Suppressor macrophage treated with lipopolysaccharide for 1 hour (primary cell): ENCODE data around the gene ADIPOR1.
"Not testable (repeated sequence)": the region's sequence is repeated elsewhere in the genome, so short reads cannot be mapped to it uniquely, and the experiment has no call there.

ENCODE experiments used
- DNase-seq, 3 donors: peaks; one replicate each; pipeline ENCODE4 v3.0.0-alpha.2; 2020 to 2022

ADIPOR1 gene

DNA sequence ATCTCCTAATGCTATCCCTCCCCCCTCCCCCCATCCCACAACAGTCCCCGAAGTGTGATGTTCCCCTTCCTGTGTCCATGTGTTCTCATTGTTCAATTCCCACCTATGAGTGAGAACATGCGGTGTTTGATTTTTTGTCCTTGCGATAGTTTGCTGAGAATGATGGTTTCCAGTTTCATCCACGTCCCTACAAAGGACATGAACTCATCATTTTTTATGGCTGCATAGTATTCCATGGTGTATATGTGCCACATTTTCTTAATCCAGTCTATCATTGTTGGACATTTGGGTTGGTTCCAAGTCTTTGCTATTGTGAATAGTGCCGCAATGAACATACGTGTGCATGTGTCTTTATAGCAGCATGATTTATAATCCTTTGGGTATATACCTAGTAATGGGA lies 21.7 kb downstream of the ADIPOR1 start:
- DNase-seq: not testable (repeated sequence)

DNA sequence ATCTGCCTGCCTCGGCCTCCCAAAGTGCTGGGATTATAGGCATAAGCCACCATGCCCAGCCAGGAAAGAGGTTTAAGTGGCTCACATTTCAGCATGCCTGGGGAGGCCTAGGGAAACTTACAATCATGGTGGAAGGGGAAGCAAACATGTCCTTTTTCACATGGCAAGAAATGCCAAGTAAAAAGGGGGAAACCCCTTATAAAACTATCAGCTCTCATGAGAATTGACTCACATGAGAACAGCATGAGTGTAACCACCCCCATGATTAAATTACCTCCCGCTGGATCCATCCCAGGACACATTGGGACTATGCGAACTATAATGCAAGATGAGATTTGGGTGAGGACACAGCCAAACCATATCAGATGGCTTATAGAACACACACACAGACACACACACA lies 22.3 kb downstream of the ADIPOR1 start:
- DNase-seq: peak; percentile 39 to 65 (median 53)

DNA sequence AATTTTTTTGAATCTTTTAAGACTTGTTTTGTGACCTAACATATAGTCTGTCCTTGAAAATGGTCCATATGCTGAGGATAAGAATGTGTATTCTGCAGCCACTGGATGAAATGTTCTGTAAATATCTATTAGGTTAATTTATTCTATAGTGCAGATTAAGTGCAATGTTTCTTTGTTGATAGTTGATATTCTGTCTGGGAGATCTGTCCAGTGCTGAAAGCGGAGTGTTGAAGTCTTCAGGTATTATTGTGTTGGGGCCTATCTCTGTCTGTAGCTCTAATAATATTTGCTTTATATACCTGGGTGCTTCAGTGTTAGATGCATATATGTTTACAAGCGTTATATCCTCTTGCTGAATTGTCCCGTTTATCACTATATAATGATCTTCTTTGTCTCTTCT lies 23.4 kb downstream of the ADIPOR1 start:
- DNase-seq: no peak

DNA sequence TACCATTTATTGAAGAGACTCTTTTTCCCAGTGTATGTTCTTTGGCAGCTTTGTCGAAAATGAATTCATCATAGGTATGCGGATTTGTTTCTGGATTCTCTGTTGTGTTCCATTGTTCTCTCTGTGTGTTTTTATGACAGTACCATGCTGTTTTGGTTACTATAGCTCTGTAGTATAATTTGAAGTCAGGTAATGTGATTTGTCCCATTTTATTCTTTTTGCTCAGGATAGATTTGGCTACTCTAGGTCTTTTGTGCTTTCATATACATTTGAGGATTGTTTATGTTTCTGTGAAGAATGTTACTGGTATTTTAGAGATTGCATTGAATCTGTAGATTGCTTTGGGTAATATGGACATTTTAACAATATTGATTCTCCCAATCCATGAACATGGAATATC lies 25.6 kb downstream of the ADIPOR1 start:
- no peak for DNase-seq

DNA sequence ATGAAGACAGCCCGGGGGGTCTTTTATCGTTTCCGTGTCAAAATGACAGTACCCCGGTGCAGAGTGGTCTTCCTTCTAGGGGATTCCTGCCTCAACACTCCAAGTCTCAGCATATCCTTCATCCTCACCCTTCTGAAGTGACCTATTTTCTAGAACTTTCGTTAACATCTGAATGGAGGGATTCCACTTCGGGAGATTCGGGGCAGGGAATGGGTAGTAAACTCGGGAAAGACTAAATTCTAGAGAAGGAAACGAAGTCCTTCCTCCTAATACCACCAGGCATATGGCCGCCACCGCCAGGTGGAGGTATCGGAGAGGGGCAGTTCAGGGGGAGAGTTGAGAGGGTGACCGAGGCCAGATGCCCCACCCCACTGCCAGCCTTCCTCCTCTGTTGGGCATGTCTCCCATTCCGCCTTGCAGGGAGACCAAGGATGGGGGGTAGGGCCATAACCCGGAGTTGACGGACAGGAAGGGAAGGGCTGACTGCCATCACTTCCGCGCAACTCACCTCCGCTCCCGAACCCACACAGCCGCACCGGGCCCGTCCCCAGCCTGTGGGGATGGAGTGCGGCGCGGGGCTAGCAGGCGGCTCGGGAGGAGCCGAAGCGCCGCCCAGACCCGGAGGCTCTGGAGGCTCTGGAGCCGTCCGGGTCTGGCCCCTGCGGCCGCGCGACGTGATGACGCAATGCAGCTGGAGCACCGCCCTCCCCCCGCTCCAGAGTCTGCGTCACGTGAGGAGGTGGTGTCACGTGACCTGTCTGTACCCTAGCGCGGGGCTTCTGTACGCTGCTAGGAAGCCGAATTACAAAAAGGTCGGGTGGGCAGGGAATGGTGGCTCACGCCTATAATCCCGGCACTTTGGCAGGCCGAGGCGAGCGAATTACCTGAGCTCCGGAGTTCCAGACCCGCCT lies 31.3 kb downstream of the ADIPOR1 start, which contains the start of gene KLHL12:
KLHL12 (minus strand) TSS at position 654 of the 911 bp plus-strand sequence. CDS start 2,072 bp downstream, outside the sequence.
- DNase-seq: peak; percentile 96 to 98 (median 98)

DNA sequence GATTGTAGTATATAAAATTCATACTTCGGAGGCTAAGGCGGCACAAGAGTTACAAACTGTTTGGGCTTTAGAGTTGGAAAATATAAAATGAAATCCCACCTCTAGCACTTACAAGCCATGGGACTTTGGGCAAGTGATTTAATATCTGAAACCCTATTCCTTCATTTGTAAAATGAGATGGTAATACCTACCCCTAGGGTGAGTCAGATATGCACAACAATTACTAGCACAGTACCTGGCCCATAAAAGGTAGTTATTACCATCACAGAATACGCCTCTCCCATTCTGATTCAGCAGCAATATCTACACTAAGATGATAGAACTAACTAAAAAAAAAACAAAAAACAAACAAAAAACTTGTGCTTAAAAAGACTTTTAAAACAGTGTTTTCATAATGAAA lies 34.6 kb downstream of the ADIPOR1 start:
- no peak for DNase-seq

DNA sequence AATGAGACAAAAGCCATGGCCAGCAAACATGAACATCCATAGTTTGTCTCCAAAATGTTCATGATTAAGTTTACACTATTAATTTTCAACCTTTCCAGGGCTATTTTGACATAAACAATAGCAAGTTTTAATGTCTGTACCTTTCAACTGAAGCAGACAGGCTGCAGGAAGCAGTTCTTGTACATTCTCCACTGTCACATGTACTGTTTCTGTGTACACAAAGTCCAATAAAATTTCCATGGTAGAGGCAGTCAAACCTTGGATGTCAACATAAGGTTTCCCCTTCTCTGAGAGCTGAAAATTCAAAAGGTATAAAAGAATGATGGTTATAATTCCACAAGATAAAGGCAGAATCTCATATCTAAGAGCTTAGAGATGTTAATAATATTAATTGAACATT lies 38.5 kb downstream of the ADIPOR1 start:
- DNase-seq: no peak

DNA sequence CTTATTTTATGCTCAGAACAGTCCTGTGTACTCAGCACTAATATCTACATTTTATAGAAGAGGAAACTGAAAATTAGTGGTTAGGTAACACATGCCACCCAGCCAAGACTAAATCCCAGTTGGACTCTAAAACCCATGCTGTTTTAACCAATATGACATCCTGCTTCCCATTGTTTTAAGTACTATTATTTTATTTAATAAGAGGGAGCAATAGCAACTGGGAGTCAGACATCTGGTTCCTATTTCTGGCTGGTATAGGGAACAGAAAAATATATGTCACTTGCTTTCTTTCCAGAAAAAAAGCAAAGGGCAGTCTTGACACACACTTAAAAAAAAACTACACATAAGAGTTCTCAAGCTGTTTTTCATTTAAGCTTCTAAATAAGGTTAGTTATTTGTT lies 43.0 kb downstream of the ADIPOR1 start:
- no peak for DNase-seq

DNA sequence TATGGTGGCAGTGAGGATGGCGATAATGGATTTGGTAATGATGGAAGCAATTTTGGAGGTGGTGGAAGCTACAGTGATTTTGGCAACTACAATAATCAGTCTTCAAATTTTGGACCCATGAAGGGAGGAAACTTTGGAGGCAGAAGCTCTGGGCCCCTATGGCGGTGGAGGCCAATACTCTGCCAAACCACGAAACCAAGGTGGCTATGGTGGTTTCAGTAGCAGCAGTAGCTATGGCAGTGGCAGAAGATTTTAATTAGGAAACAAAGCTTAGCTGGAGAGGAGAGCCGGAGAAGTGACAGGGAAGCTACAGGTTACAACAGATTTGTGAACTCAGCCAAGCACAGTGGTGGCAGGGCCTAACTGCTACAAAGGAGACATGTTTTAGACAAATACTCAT lies 45.6 kb downstream of the ADIPOR1 start:
- DNase-seq: not testable (repeated sequence)

DNA sequence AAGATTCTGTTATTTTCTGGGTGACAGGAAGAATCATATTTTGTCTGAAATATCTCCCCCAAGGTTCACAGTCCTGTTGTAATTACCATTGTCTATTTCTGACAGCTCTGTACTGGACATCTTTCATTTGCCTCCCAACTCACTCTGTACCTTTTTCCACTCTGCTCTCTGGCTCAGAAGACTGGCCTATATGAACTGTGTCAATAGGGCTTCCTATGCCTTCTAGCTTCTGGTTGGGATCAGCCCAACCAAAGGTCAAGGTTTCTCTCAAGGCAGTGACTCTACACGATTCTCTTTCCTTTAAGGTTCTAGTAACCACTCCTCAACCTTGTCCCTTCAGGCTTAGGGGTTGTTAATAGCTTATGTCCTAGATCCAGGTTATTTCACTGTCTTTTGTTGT lies 48.6 kb downstream of the ADIPOR1 start:
- no peak for DNase-seq

DNA sequence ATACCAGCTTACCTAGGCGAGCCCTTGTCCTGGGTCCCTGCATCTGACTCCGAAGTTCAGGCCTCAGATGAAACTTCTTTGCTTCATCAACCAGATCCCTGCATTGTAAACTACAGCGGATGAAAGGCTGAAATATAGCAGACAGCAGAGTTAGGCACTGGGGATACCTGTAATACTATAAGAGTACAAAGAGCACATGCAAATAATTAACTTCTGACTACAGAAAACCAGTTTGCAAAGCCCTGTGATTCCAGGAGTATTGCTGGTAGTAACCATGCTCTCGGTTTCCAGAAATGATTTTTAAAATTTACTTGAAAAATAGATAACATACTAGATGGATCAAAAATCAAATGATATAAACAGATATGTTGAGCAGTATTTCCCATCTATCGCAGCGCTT lies 49.1 kb downstream of the ADIPOR1 start:
- DNase-seq: no peak

DNA sequence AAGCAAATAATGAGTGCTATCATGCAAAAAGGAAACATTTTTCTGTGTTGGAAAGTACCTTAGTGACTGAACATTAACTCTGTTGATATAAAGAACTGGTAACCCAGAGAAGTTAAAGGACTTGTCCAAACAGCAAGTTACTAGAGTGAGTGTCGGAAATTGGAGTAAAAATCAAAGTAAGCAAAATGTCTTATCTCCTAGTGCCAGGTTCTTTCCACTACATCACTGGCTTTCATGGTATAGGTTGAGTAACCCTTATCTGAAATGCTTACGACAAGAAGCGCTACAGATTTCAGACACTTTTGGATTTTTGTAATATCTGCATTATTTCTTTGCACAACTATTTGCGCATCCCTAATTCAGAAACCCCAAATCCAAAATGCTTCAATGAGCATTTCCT lies 52.8 kb downstream of the ADIPOR1 start:
- DNase-seq: no peak

DNA sequence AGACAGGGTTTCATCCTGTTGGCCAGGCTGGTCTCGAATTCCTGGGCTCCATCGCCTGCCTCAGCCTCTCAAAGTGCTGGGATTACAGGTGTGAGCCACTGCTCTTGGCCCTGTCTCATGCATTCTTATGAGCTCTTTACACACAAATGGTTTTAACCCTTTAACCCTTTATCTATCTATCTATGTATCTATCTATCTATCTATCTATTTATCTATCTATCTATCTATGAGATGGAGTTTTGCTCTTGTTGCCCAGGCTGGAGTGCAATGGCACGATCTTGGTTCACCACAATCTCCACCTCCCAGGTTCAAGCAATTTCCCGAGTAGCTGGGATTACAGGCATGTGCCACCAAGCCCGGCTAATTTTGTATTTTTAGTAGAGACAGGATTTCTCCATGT lies 54.3 kb downstream of the ADIPOR1 start:
- not testable (repeated sequence) for DNase-seq

DNA sequence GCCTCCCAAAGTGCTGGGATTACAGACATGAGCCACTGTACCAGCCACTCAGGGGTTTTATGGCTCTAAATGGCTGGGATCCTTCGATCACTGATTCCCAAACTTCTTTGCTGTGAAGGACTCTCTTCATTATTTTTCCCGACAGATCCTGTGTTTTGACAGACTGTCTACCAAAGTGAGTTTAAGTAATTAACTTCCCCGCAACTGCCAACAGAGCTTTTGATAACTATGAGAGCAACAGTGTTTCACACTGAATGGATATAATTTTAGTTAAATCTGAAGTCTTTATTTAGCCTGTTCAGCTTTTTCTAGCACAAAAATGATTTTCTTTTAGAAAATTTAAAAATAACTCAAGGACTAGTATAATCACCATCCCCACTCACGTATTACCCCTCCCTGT lies 56.6 kb downstream of the ADIPOR1 start:
- DNase-seq: no peak

DNA sequence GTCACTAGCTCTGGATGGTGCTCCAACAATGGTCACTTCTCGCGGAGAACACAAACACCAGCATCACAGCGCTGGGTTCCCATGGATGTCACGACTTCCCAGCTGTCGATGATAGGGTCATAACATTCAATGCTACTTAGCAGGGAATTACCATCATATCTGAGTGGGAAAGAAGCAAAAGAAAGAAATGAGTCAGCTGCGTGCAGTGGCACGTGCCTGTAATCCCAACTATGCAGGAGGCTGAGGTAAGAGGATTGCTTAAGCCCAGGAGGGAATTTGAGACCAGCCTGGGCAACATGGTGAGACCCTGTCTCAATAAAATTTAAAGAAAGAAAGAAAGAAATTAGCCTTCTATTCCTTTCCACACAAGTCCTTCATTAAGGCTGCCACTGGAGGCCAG lies 65.6 kb downstream of the ADIPOR1 start:
- no peak for DNase-seq
